Neural cell (in vitro differentiated cells): ENCODE measurements around the gene CANT1.

Source experiments
- CTCF ChIP-seq: fragments of 450-650 bp; IDR thresholded peaks from 2 replicates; pipeline ENCODE4 v1.5.1; 2014; ENCODE audit warnings: antibody characterized with exemption, mild to moderate bottlenecking, moderate library complexity; ENCODE audit not compliant: poor library complexity, severe bottlenecking
- EP300 ChIP-seq: fragments of 450-650 bp; conservative IDR thresholded peaks from 2 replicates; pipeline ENCODE4 v1.6.1; 2014; ENCODE audit warnings: antibody characterized with exemption, mild to moderate bottlenecking, moderate library complexity; ENCODE audit not compliant: poor library complexity, severe bottlenecking
- EZH2 ChIP-seq: fragments of 200-600, 300-800 bp; shearing (Covaris generic), sonication (generic); IDR thresholded peaks from 2 replicates; pipeline ENCODE4 v1.6.1; 2014; ENCODE audit warnings: antibody characterized with exemption, low read length, borderline replicate concordance, mild to moderate bottlenecking; ENCODE audit not compliant: insufficient read depth, poor library complexity, severe bottlenecking
- RAD21 ChIP-seq: fragments of 450-650 bp; conservative IDR thresholded peaks from 2 replicates; pipeline ENCODE4 v1.6.1; 2014; ENCODE audit warnings: antibody characterized with exemption, mild to moderate bottlenecking, moderate library complexity
- REST ChIP-seq: IDR thresholded peaks from 2 replicates; pipeline ENCODE4 v1.6.1; 2012; ENCODE audit warnings: borderline replicate concordance

DNA sequence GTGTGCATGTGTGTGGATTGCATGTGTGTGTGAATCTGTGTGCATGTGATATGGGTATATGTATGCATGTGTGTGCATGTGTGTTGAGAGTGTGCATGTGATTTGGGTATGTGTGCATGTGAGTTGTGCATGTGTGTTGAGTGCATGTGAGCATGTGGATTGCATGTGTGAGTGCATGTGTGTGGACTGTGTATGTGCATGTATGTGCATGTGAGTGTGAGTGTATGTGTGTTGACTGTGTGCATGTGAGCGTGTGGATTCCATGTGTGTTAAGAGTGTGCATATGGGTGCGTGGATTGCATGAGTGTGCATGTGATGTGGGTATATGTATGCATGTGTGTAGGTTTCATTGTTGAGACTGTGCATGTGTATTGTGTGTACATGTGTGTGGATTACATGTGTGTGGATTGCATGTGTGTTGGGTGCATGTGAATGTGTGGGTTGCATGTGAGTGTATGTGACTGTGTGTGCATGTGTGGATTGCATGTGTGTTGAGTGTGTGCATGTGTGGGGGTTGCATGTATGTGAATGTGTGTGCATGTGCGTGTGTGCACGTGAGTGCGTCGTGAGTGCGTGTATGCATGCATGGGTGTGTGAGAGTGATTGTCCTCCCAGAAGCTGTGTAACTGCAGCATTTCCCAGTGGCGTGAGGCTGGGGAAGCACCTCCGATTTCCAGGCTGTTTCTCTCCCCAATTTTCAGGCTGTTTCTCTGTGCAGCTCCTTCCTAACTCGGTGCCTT is 33.8 kb upstream of the CANT1 start:
- no peak for TF ChIP-seq CTCF
- TF ChIP-seq REST, result no peak
- no peak for TF ChIP-seq RAD21
- TF ChIP-seq EZH2, result no peak
- no peak for TF ChIP-seq EP300
